ENCODE results near the gene FAM227A. TPM values are rescaled to one million over a fixed set of nuclear protein-coding genes. Genes with fewer than 3 reads are reported as not detected.
A peak's percentile ranks its signal among the peaks of the same experiment; 100 is the strongest.

FAM227A gene
- total and polyA plus RNA-seq, 2 of the 13 experiments (the other 11 are each of a cell fraction or from before 2014, with no cell fraction given): 1.0 to 1.5 TPM

- TF ChIP-seq, protein P1, sequence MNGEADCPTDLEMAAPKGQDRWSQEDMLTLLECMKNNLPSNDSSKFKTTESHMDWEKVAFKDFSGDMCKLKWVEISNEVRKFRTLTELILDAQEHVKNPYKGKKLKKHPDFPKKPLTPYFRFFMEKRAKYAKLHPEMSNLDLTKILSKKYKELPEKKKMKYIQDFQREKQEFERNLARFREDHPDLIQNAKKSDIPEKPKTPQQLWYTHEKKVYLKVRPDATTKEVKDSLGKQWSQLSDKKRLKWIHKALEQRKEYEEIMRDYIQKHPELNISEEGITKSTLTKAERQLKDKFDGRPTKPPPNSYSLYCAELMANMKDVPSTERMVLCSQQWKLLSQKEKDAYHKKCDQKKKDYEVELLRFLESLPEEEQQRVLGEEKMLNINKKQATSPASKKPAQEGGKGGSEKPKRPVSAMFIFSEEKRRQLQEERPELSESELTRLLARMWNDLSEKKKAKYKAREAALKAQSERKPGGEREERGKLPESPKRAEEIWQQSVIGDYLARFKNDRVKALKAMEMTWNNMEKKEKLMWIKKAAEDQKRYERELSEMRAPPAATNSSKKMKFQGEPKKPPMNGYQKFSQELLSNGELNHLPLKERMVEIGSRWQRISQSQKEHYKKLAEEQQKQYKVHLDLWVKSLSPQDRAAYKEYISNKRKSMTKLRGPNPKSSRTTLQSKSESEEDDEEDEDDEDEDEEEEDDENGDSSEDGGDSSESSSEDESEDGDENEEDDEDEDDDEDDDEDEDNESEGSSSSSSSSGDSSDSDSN (CRISPR knock-in tag; IDR thresholded peaks at IDR 0.05): peak; percentile 57; the same call in 1 of the 2 replicates
- TF ChIP-seq MAF1 (CRISPR knock-in tag; IDR thresholded peaks at IDR 0.05; ENCODE audit: borderline replicate concordance): no peak
- 0 out of 2 replicates have a peak, but pooled peaks have one; percentile 43 for TF ChIP-seq ZNF335 (CRISPR knock-in tag; IDR thresholded peaks at IDR 0.05)
- TF ChIP-seq HNF1B (CRISPR knock-in tag; IDR thresholded peaks at IDR 0.05): peak; percentile 70; the same call in 1 of the 2 replicates
- TF ChIP-seq KMT2B (CRISPR knock-in tag; IDR thresholded peaks at IDR 0.05): no peak; the same call in 1 of the 2 replicates
- no peak for TF ChIP-seq ADNP (CRISPR knock-in tag; IDR thresholded peaks at IDR 0.05)
- TF ChIP-seq HOXA3 (CRISPR knock-in tag; IDR thresholded peaks at IDR 0.05): peak; percentile 18; the same call in 1 of the 2 replicates
- no peak for TF ChIP-seq CBX5 (CRISPR knock-in tag; IDR thresholded peaks at IDR 0.05; ENCODE audit: borderline replicate concordance)
- no peak for TF ChIP-seq ZNF530 (CRISPR knock-in tag; IDR thresholded peaks at IDR 0.05; ENCODE audit: low read depth)
- TF ChIP-seq RXRA (CRISPR knock-in tag; IDR thresholded peaks at IDR 0.05): no peak
- peak; percentile 69 for TF ChIP-seq THAP11 (CRISPR knock-in tag; IDR thresholded peaks at IDR 0.05)
- TF ChIP-seq SRF (IDR thresholded peaks at IDR 0.05; ENCODE audit: low read depth, low read length): no peak
- peak; percentile 9 for TF ChIP-seq MED8 (CRISPR knock-in tag; IDR thresholded peaks at IDR 0.05; ENCODE audit: insufficient replicate concordance)
- no peak for TF ChIP-seq ZBTB34 (CRISPR knock-in tag; IDR thresholded peaks at IDR 0.05)
- no peak for TF ChIP-seq EZH2 (conservative IDR thresholded peaks at IDR 0.05; ENCODE audit: low read depth, low read length)
- TF ChIP-seq ZNF720 (CRISPR knock-in tag; IDR thresholded peaks at IDR 0.05): no peak
- no peak for TF ChIP-seq ZNF432 (CRISPR knock-in tag; IDR thresholded peaks at IDR 0.05; ENCODE audit: borderline replicate concordance)
- TF ChIP-seq DR1 (CRISPR knock-in tag; IDR thresholded peaks at IDR 0.05): no peak
- TF ChIP-seq, protein P2, sequence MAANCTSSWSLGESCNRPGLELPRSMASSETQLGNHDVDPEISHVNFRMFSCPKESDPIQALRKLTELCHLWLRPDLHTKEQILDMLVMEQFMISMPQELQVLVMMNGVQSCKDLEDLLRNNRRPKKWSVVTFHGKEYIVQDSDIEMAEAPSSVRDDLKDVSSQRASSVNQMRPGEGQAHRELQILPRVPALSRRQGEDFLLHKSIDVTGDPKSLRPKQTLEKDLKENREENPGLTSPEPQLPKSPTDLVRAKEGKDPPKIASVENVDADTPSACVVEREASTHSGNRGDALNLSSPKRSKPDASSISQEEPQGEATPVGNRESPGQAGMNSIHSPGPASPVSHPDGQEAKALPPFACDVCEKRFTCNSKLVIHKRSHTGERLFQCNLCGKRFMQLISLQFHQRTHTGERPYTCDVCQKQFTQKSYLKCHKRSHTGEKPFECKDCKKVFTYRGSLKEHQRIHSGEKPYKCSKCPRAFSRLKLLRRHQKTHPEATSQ (CRISPR knock-in tag; IDR thresholded peaks at IDR 0.05; ENCODE audit: borderline replicate concordance): no peak
- no peak for TF ChIP-seq NBN (conservative IDR thresholded peaks at IDR 0.05)
- TF ChIP-seq, protein P3, sequence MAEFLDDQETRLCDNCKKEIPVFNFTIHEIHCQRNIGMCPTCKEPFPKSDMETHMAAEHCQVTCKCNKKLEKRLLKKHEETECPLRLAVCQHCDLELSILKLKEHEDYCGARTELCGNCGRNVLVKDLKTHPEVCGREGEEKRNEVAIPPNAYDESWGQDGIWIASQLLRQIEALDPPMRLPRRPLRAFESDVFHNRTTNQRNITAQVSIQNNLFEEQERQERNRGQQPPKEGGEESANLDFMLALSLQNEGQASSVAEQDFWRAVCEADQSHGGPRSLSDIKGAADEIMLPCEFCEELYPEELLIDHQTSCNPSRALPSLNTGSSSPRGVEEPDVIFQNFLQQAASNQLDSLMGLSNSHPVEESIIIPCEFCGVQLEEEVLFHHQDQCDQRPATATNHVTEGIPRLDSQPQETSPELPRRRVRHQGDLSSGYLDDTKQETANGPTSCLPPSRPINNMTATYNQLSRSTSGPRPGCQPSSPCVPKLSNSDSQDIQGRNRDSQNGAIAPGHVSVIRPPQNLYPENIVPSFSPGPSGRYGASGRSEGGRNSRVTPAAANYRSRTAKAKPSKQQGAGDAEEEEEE (CRISPR knock-in tag; IDR thresholded peaks at IDR 0.05; ENCODE audit: borderline replicate concordance): no peak
These were observed at the start of gene FAM227A, which contains the start of gene CBY1 (continued) for GRCh38 chr22:38656256-38657044.

Measured in HepG2 (cell line).